Measurements from ENCODE around the gene PGA4. TPM values are rescaled to one million over a fixed set of nuclear protein-coding genes. Genes with fewer than 3 reads are reported as not detected.
"Not testable (repeated sequence)": the region's sequence is repeated elsewhere in the genome, so short reads cannot be mapped to it uniquely, and the experiment has no call there.

The PGA4 gene
- total and polyA plus RNA-seq, 2 donors (not counting 3 experiments of a cell fraction or from before 2014, with no cell fraction given) = 0.15 TPM; not detected in 1

DNA sequence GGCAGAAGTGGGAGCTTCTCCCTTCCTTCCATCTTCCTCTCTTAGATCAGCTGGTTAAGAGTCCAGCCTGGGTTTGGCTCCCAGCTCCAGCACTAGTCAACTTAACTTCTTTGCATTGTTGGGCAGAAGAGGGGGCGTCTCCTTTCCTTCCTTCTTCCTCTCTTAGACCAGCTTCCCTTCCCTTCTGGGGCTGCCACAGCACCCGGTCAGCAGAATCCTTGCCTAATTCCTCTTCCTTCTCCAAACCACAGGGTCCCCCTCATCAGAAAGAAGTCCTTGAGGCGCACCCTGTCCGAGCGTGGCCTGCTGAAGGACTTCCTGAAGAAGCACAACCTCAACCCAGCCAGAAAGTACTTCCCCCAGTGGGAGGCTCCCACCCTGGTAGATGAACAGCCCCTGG is 545 bp downstream of the PGA4 start:
- CTCF ChIA-PET; dilution Hi-C loops (cut with MboI; ENCODE audit: extremely low pct_ligation_motif_present, low sequenced_read_pairs): not testable (repeated sequence)

GRCh38 chr11:61226457-61227137 is 4.5 kb downstream of the PGA4 start:
- H3K9me3 ChIP-seq (replicated peaks; ENCODE audit: control insufficient read depth, insufficient read depth, low read length); POLR2A ChIA-PET; H4K20me1 ChIP-seq (replicated peaks; ENCODE audit: control insufficient read depth, extremely low read depth, insufficient read depth, low read length); H3K4me2 ChIP-seq (ENCODE audit: insufficient read depth, low read length); H3K9me1 ChIP-seq (replicated peaks; ENCODE audit: control insufficient read depth, extremely low read depth, insufficient read depth, low read length); H3K79me2 ChIP-seq (ENCODE audit: control insufficient read depth, insufficient read depth, low read length); FAIRE-seq; H3K4me1 ChIP-seq (ENCODE audit: control insufficient read depth, extremely low read depth, insufficient read depth, low read length); BruUV-seq (replicated peaks); CTCF ChIA-PET; H3K4me3 ChIP-seq (replicated peaks in 1 of 3; ENCODE audit: insufficient read depth in 1 of 3, low read depth in 1 of 3, low read length in 3 of 3); H3K9ac ChIP-seq (replicated peaks; ENCODE audit: extremely low read depth, insufficient read depth, low read length); intact Hi-C loops (cut with micrococcal nuclease); DNase-seq (ENCODE audit: low read depth, low spot score); dilution Hi-C loops (cut with MboI; ENCODE audit: extremely low pct_ligation_motif_present, low sequenced_read_pairs); H3K27me3 ChIP-seq (ENCODE audit: control insufficient read depth in 2 of 2, insufficient read depth in 2 of 2, low read length in 2 of 2); H3K36me3 ChIP-seq (ENCODE audit: control insufficient read depth in 2 of 2, extremely low read depth in 1 of 2, insufficient read depth in 2 of 2, low read length in 2 of 2); H2AFZ ChIP-seq (ENCODE audit: low read depth, low read length); H3K27ac ChIP-seq (ENCODE audit: insufficient read depth, low read depth, low read length): not testable (repeated sequence)

More for the DNA sequence above, 545 bp downstream of the PGA4 start:
- H3K9me3 ChIP-seq (replicated peaks; ENCODE audit: control insufficient read depth, insufficient read depth, low read length); H3K27me3 ChIP-seq (ENCODE audit: control insufficient read depth in 2 of 2, insufficient read depth in 2 of 2, low read length in 2 of 2); H3K79me2 ChIP-seq (ENCODE audit: control insufficient read depth, insufficient read depth, low read length); intact Hi-C loops (cut with micrococcal nuclease); POLR2A ChIA-PET; H3K36me3 ChIP-seq (ENCODE audit: control insufficient read depth in 2 of 2, extremely low read depth in 1 of 2, insufficient read depth in 2 of 2, low read length in 2 of 2); DNase-seq (ENCODE audit: low read depth, low spot score); H3K27ac ChIP-seq (ENCODE audit: insufficient read depth, low read depth, low read length); H4K20me1 ChIP-seq (replicated peaks; ENCODE audit: control insufficient read depth, extremely low read depth, insufficient read depth, low read length); H3K4me1 ChIP-seq (ENCODE audit: control insufficient read depth, extremely low read depth, insufficient read depth, low read length); H3K9me1 ChIP-seq (replicated peaks; ENCODE audit: control insufficient read depth, extremely low read depth, insufficient read depth, low read length); H3K4me3 ChIP-seq (replicated peaks in 1 of 3; ENCODE audit: insufficient read depth in 1 of 3, low read depth in 1 of 3, low read length in 3 of 3); H2AFZ ChIP-seq (ENCODE audit: low read depth, low read length); H3K9ac ChIP-seq (replicated peaks; ENCODE audit: extremely low read depth, insufficient read depth, low read length); H3K4me2 ChIP-seq (ENCODE audit: insufficient read depth, low read length); FAIRE-seq; BruUV-seq (replicated peaks): not testable (repeated sequence)

DNA sequence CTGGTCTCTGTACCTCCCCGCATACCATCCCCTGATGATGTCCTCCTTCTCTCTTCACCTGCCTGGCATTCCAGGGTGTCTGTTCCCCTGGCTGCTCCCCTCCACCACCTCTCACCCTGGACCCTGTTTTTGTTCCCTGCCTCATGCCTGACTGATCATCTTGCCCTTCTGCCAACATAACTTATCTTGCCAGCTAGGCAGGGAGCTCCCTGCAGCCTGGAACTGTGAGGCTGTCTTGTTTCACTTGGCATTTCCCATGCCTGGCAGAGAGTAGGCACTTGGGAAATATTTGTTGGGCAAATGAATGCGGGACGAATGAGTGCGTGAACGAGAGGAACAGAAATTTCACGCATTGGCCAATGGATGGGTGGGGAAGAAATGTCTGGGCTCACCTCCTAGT is 7.3 kb downstream of the PGA4 start:
- CTCF ChIA-PET; H3K9ac ChIP-seq (replicated peaks; ENCODE audit: extremely low read depth, insufficient read depth, low read length); H4K20me1 ChIP-seq (replicated peaks; ENCODE audit: control insufficient read depth, extremely low read depth, insufficient read depth, low read length); H3K9me3 ChIP-seq (replicated peaks; ENCODE audit: control insufficient read depth, insufficient read depth, low read length); POLR2A ChIA-PET; BruUV-seq (replicated peaks); H3K27me3 ChIP-seq (ENCODE audit: control insufficient read depth in 2 of 2, insufficient read depth in 2 of 2, low read length in 2 of 2); H3K27ac ChIP-seq (ENCODE audit: insufficient read depth, low read depth, low read length); DNase-seq (ENCODE audit: low read depth, low spot score); H3K79me2 ChIP-seq (ENCODE audit: control insufficient read depth, insufficient read depth, low read length); intact Hi-C loops (cut with micrococcal nuclease); dilution Hi-C loops (cut with MboI; ENCODE audit: extremely low pct_ligation_motif_present, low sequenced_read_pairs); H3K4me1 ChIP-seq (ENCODE audit: control insufficient read depth, extremely low read depth, insufficient read depth, low read length); H3K4me3 ChIP-seq (replicated peaks in 1 of 3; ENCODE audit: insufficient read depth in 1 of 3, low read depth in 1 of 3, low read length in 3 of 3); H3K9me1 ChIP-seq (replicated peaks; ENCODE audit: control insufficient read depth, extremely low read depth, insufficient read depth, low read length); H2AFZ ChIP-seq (ENCODE audit: low read depth, low read length); H3K36me3 ChIP-seq (ENCODE audit: control insufficient read depth in 2 of 2, extremely low read depth in 1 of 2, insufficient read depth in 2 of 2, low read length in 2 of 2); H3K4me2 ChIP-seq (ENCODE audit: insufficient read depth, low read length); FAIRE-seq: not testable (repeated sequence)

DNA sequence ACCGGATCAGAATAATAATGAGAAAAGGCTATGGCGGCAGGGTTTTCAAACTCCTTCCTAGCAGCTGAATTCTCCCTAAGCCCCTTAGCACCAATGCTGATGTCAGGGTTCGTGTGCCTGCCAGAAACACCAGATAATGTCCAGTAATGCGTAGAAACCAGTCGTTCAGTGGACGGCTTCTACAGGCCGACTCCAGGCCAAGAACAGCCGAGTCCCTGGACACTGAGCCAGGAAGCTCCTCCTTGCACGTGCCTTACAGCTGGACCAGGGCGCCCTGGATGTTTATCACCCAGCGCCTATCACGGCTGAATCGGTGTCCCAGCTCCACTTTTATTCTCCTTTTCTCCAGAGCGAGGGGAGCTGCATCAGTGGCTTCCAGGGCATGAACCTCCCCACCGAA is 8.9 kb downstream of the PGA4 start:
- H3K9me3 ChIP-seq (replicated peaks; ENCODE audit: control insufficient read depth, insufficient read depth, low read length); H3K4me1 ChIP-seq (ENCODE audit: control insufficient read depth, extremely low read depth, insufficient read depth, low read length); FAIRE-seq; H3K27me3 ChIP-seq (ENCODE audit: control insufficient read depth in 2 of 2, insufficient read depth in 2 of 2, low read length in 2 of 2); H3K9me1 ChIP-seq (replicated peaks; ENCODE audit: control insufficient read depth, extremely low read depth, insufficient read depth, low read length); intact Hi-C loops (cut with micrococcal nuclease); H4K20me1 ChIP-seq (replicated peaks; ENCODE audit: control insufficient read depth, extremely low read depth, insufficient read depth, low read length); H3K4me2 ChIP-seq (ENCODE audit: insufficient read depth, low read length); H2AFZ ChIP-seq (ENCODE audit: low read depth, low read length); H3K79me2 ChIP-seq (ENCODE audit: control insufficient read depth, insufficient read depth, low read length); BruUV-seq (replicated peaks); DNase-seq (ENCODE audit: low read depth, low spot score); H3K27ac ChIP-seq (ENCODE audit: insufficient read depth, low read depth, low read length); dilution Hi-C loops (cut with MboI; ENCODE audit: extremely low pct_ligation_motif_present, low sequenced_read_pairs); H3K4me3 ChIP-seq (replicated peaks in 1 of 3; ENCODE audit: insufficient read depth in 1 of 3, low read depth in 1 of 3, low read length in 3 of 3); CTCF ChIA-PET; POLR2A ChIA-PET; H3K9ac ChIP-seq (replicated peaks; ENCODE audit: extremely low read depth, insufficient read depth, low read length); H3K36me3 ChIP-seq (ENCODE audit: control insufficient read depth in 2 of 2, extremely low read depth in 1 of 2, insufficient read depth in 2 of 2, low read length in 2 of 2): not testable (repeated sequence)

Data from endothelial cell of umbilical vein (primary cell).